ENCODE results near the gene FSHR. TPM values are rescaled to one million over a fixed set of nuclear protein-coding genes. Genes with fewer than 3 reads are reported as not detected.

The FSHR gene
- polyA plus RNA-seq, 6 donors from 2014 or later: not detected

- H3K4me1 Mint-ChIP-seq: no peaks in the 10 kb centered on the region
- H3K36me3 Mint-ChIP-seq: no peaks in the 10 kb centered on the region
- no peaks in the 10 kb centered on the region for H3K9me3 Mint-ChIP-seq
- H3K4me3 Mint-ChIP-seq: no peak overlapping the region
- H3K27ac Mint-ChIP-seq: no peak overlapping the region
- peaks cover 0 to 9% (median 7%) of the 10 kb centered on the region in 3 donors for H3K27me3 Mint-ChIP-seq
- DNase-seq (no peak), ATAC-seq (ENCODE audit: low read depth in 2 of 2) (no peak)
These were observed 200.0 kb downstream of the FSHR start for GRCh38 chr2:48954311-48954710.

- no peaks in the 10 kb centered on the region for H3K36me3 Mint-ChIP-seq
- H3K9me3 Mint-ChIP-seq: no peaks in the 10 kb centered on the region
- H3K4me1 Mint-ChIP-seq: no peaks in the 10 kb centered on the region
- no peak for ATAC-seq (ENCODE audit: low read depth in 2 of 2)
- H3K27me3 Mint-ChIP-seq: peaks cover 0 to 17% (median 7%) of the 10 kb centered on the region in 3 donors
- peak overlapping the region in 1 of 6 donors; percentile 12 for H3K27ac Mint-ChIP-seq
- no peak for DNase-seq
- H3K4me3 Mint-ChIP-seq: no peak overlapping the region
These were observed 201.7 kb downstream of the FSHR start for GRCh38 chr2:48952614-48953013.

- Mint-ChIP-seq H3K27me3 (peaks cover 0 to 14% (median 2%) of the 10 kb centered on the region in 3 donors), H3K9me3 (no peaks in the 10 kb centered on the region), H3K36me3 (no peaks in the 10 kb centered on the region), H3K4me3 (no peak overlapping the region), H3K27ac (no peak overlapping the region), H3K4me1 (no peaks in the 10 kb centered on the region)
- no peak for ATAC-seq (ENCODE audit: low read depth in 2 of 2)
- no peak for DNase-seq
These were observed 202.2 kb downstream of the FSHR start for GRCh38 chr2:48952143-48952542.

GRCh38 chr2:48948400-48949125 lies 205.8 kb downstream of the FSHR start:
- peak overlapping the region in 1 of 6 donors; percentile 76 for H3K27ac Mint-ChIP-seq

GRCh38 chr2:48946449-48947048 lies 207.8 kb downstream of the FSHR start:
- ATAC-seq (ENCODE audit: low read depth in 2 of 2): peak; percentile 40 to 68
- no peak overlapping the region for H3K27ac Mint-ChIP-seq
- no peak overlapping the region for H3K4me3 Mint-ChIP-seq
- H3K27me3 Mint-ChIP-seq: peaks cover 0 to 26% (median 5%) of the 10 kb centered on the region in 3 donors
- DNase-seq: peak; percentile 27
- no peaks in the 10 kb centered on the region for H3K9me3 Mint-ChIP-seq
- peaks cover 0 to 2% (median 0%) of the 10 kb centered on the region in 3 donors for H3K4me1 Mint-ChIP-seq
- no peaks in the 10 kb centered on the region for H3K36me3 Mint-ChIP-seq

More at GRCh38 chr2:48948400-48949125, 205.8 kb downstream of the FSHR start:
- H3K36me3 Mint-ChIP-seq: no peaks in the 10 kb centered on the region
- peaks cover 0 to 2% (median 0%) of the 10 kb centered on the region in 3 donors for H3K4me1 Mint-ChIP-seq
- H3K27me3 Mint-ChIP-seq: peaks cover 0 to 21% (median 5%) of the 10 kb centered on the region in 3 donors
- DNase-seq (no peak), ATAC-seq (ENCODE audit: low read depth in 2 of 2) (no peak)
- H3K4me3 Mint-ChIP-seq: no peak overlapping the region
- H3K9me3 Mint-ChIP-seq: no peaks in the 10 kb centered on the region

GRCh38 chr2:48944956-48945355 lies 209.4 kb downstream of the FSHR start:
- no peak overlapping the region for H3K4me3 Mint-ChIP-seq
- ATAC-seq (ENCODE audit: low read depth in 2 of 2): no peak
- H3K4me1 Mint-ChIP-seq: peaks cover 0 to 2% (median 0%) of the 10 kb centered on the region in 3 donors
- no peak for DNase-seq
- no peak overlapping the region for H3K27ac Mint-ChIP-seq
- H3K27me3 Mint-ChIP-seq: peaks cover 0 to 27% (median 5%) of the 10 kb centered on the region in 3 donors
- H3K36me3 Mint-ChIP-seq: no peaks in the 10 kb centered on the region
- no peaks in the 10 kb centered on the region for H3K9me3 Mint-ChIP-seq

- no peak overlapping the region for H3K4me3 Mint-ChIP-seq
- H3K4me1 Mint-ChIP-seq: peaks cover 0 to 2% (median 0%) of the 10 kb centered on the region in 3 donors
- H3K36me3 Mint-ChIP-seq: no peaks in the 10 kb centered on the region
- no peak for DNase-seq
- no peaks in the 10 kb centered on the region for H3K9me3 Mint-ChIP-seq
- peaks cover 5 to 15% (median 7%) of the 10 kb centered on the region in 3 donors for H3K27me3 Mint-ChIP-seq
- no peak for ATAC-seq (ENCODE audit: low read depth in 2 of 2)
- no peak overlapping the region for H3K27ac Mint-ChIP-seq
These were observed 210.9 kb downstream of the FSHR start for GRCh38 chr2:48943436-48943835.

- peaks cover 5 to 18% (median 11%) of the 10 kb centered on the region in 3 donors for H3K27me3 Mint-ChIP-seq
- no peak overlapping the region for H3K27ac Mint-ChIP-seq
- ATAC-seq (ENCODE audit: low read depth in 2 of 2) (no peak), DNase-seq (no peak)
- no peaks in the 10 kb centered on the region for H3K9me3 Mint-ChIP-seq
- H3K4me1 Mint-ChIP-seq: peaks cover 0 to 2% (median 0%) of the 10 kb centered on the region in 3 donors
- no peak overlapping the region for H3K4me3 Mint-ChIP-seq
- no peaks in the 10 kb centered on the region for H3K36me3 Mint-ChIP-seq
These were observed 212.4 kb downstream of the FSHR start for GRCh38 chr2:48941908-48942307.

GRCh38 chr2:48941456-48941855 lies 212.9 kb downstream of the FSHR start:
- no peak overlapping the region for H3K4me3 Mint-ChIP-seq
- no peaks in the 10 kb centered on the region for H3K9me3 Mint-ChIP-seq
- peaks cover 3 to 14% (median 11%) of the 10 kb centered on the region in 3 donors for H3K27me3 Mint-ChIP-seq
- ATAC-seq (ENCODE audit: low read depth in 2 of 2): no peak
- no peaks in the 10 kb centered on the region for H3K4me1 Mint-ChIP-seq
- no peak for DNase-seq
- no peak overlapping the region for H3K27ac Mint-ChIP-seq
- H3K36me3 Mint-ChIP-seq: no peaks in the 10 kb centered on the region

- H3K36me3 Mint-ChIP-seq: no peaks in the 10 kb centered on the region
- H3K27ac Mint-ChIP-seq: no peak overlapping the region
- DNase-seq (no peak), ATAC-seq (ENCODE audit: low read depth in 2 of 2) (no peak)
- H3K4me1 Mint-ChIP-seq: no peaks in the 10 kb centered on the region
- H3K9me3 Mint-ChIP-seq: no peaks in the 10 kb centered on the region
- H3K4me3 Mint-ChIP-seq: no peak overlapping the region
- H3K27me3 Mint-ChIP-seq: peaks cover 11 to 13% (median 11%) of the 10 kb centered on the region in 3 donors
These were observed 213.7 kb downstream of the FSHR start for GRCh38 chr2:48940606-48941005.

GRCh38 chr2:48939232-48939631 lies 215.1 kb downstream of the FSHR start:
- Mint-ChIP-seq H3K4me1 (no peaks in the 10 kb centered on the region), H3K27me3 (peaks cover 11 to 14% (median 13%) of the 10 kb centered on the region in 3 donors), H3K4me3 (no peak overlapping the region), H3K36me3 (no peaks in the 10 kb centered on the region), H3K27ac (no peak overlapping the region), H3K9me3 (no peaks in the 10 kb centered on the region)
- ATAC-seq (ENCODE audit: low read depth in 2 of 2) (no peak), DNase-seq (no peak)

GRCh38 chr2:48938231-48938630 lies 216.1 kb downstream of the FSHR start:
- no peaks in the 10 kb centered on the region for H3K36me3 Mint-ChIP-seq
- peaks cover 11 to 16% (median 13%) of the 10 kb centered on the region in 3 donors for H3K27me3 Mint-ChIP-seq
- H3K9me3 Mint-ChIP-seq: no peaks in the 10 kb centered on the region
- no peaks in the 10 kb centered on the region for H3K4me1 Mint-ChIP-seq
- H3K27ac Mint-ChIP-seq: no peak overlapping the region
- ATAC-seq (ENCODE audit: low read depth in 2 of 2) (no peak), DNase-seq (no peak)
- no peak overlapping the region for H3K4me3 Mint-ChIP-seq

GRCh38 chr2:48934807-48935206 lies 219.5 kb downstream of the FSHR start:
- Mint-ChIP-seq H3K27me3 (peaks cover 7 to 16% (median 11%) of the 10 kb centered on the region in 3 donors), H3K9me3 (no peaks in the 10 kb centered on the region), H3K4me3 (no peak overlapping the region), H3K36me3 (no peaks in the 10 kb centered on the region), H3K27ac (no peak overlapping the region), H3K4me1 (no peaks in the 10 kb centered on the region)
- DNase-seq: no peak
- no peak for ATAC-seq (ENCODE audit: low read depth in 2 of 2)

Measured in naive B cell (primary cell).